Tibial artery (tissue), 4 donors: ENCODE data around the gene SF3B2.

Experiments used
- DNase-seq, 2 donors: peaks; one replicate each; pipeline ENCODE4 v3.0.0-alpha.2; 2019
- H3K27ac ChIP-seq, 2 donors: fragments of 200-600 bp; sonication (generic) in 1 of 2; 1 replicate in 1 of 2; 2 replicates in 1 of 2; pipeline ENCODE4 v1.5.1; 2018 to 2019; ENCODE audit warnings: mild to moderate bottlenecking in 1 of 2
- H3K27me3 ChIP-seq, 2 donors: fragments of 200-600 bp; sonication (generic) in 1 of 2; one replicate each; pipeline versions ENCODE4 v1.5.1 to v1.6.0; 2016 to 2019
- H3K36me3 ChIP-seq, 3 donors: fragments of 200-600 bp; sonication (generic) in 2 of 3; one replicate each; pipeline ENCODE4 v1.5.1; 2016 to 2019; ENCODE audit warnings: mild to moderate bottlenecking in 2 of 3
- H3K4me1 ChIP-seq, 4 donors: fragments of 200-600 bp; sonication (generic) in 2 of 4; 1 replicate in 3 of 4; 2 replicates in 1 of 4; pipeline ENCODE4 v1.5.1; 2016 to 2019
- H3K4me3 ChIP-seq, 2 donors: fragments of 200-600 bp; sonication (generic) in 1 of 2; 1 replicate in 1 of 2; 2 replicates in 1 of 2; pipeline ENCODE4 v1.5.1; 2018 to 2019; ENCODE audit warnings: mild to moderate bottlenecking in 2 of 2
- H3K9me3 ChIP-seq, 3 donors: fragments of 200-600 bp; sonication (generic) in 1 of 3; one replicate each; pipeline ENCODE4 v1.5.1; 2016 to 2019
- CTCF ChIP-seq, 2 experiments: fragments of 200-600 bp in 1 of 2; fragments of 450-650 bp in 1 of 2; IDR thresholded peaks; one replicate each; pipeline ENCODE4 v1.5.1; 2017 to 2019; ENCODE audit warnings: antibody characterized with exemption in 2 of 2, mild to moderate bottlenecking in 1 of 2, moderate library complexity in 1 of 2
- intact Hi-C: fragments of 100-400 bp; cut with DNase I; formaldehyde crosslinking; loops from one replicate; pipeline ENCODE4 v1.15.0; 2023; ENCODE audit warnings: low total_unique reads

Gene SF3B2

GRCh38 chr11:66101066-66101464 is 48.9 kb downstream of the SF3B2 start:
- H3K27me3 ChIP-seq, result no peaks in the 10 kb centered on the region
- intact Hi-C loops, result no loop called here
- no peaks in the 10 kb centered on the region for H3K9me3 ChIP-seq
- no peak overlapping the region for H3K27ac ChIP-seq
- peaks cover 0 to 16% (median 10%) of the 10 kb centered on the region in 4 donors for H3K4me1 ChIP-seq
- no peak for DNase-seq
- no peak for TF ChIP-seq CTCF (IDR thresholded peaks at IDR 0.05)
- H3K36me3 ChIP-seq, result no peaks in the 10 kb centered on the region
- no peak overlapping the region for H3K4me3 ChIP-seq

- Histone ChIP-seq H3K27me3 (no peaks in the 10 kb centered on the region), H3K9me3 (no peaks in the 10 kb centered on the region), H3K36me3 (no peaks in the 10 kb centered on the region), H3K27ac (no peak overlapping the region), H3K4me1 (peaks cover 0 to 16% (median 10%) of the 10 kb centered on the region in 4 donors), H3K4me3 (no peak overlapping the region)
- no peak for DNase-seq
- intact Hi-C loops, result no loop called here
- TF ChIP-seq CTCF (IDR thresholded peaks at IDR 0.05), result no peak
Measured at GRCh38 chr11:66104057-66104638, 52.0 kb downstream of the SF3B2 start.

- Histone ChIP-seq H3K9me3 (no peaks in the 10 kb centered on the region), H3K27ac (no peak overlapping the region), H3K36me3 (no peaks in the 10 kb centered on the region), H3K4me1 (peaks cover 0 to 10% (median 4%) of the 10 kb centered on the region in 4 donors), H3K4me3 (no peak overlapping the region), H3K27me3 (no peaks in the 10 kb centered on the region)
- no peak for TF ChIP-seq CTCF (IDR thresholded peaks at IDR 0.05)
- no peak for DNase-seq
- intact Hi-C loops, result no loop called here
Measured at GRCh38 chr11:66106786-66107599, 54.8 kb downstream of the SF3B2 start.

GRCh38 chr11:66107600-66108510 is 55.7 kb downstream of the SF3B2 start:
- Histone ChIP-seq H3K36me3 (no peaks in the 10 kb centered on the region), H3K27me3 (no peaks in the 10 kb centered on the region), H3K4me1 (peaks cover 0 to 14% (median 11%) of the 10 kb centered on the region in 4 donors), H3K27ac (no peak overlapping the region), H3K9me3 (no peaks in the 10 kb centered on the region), H3K4me3 (no peak overlapping the region)
- no peak for DNase-seq
- TF ChIP-seq CTCF (IDR thresholded peaks at IDR 0.05), result no peak
- intact Hi-C loops, result no loop called here

- no peak for DNase-seq
- Histone ChIP-seq H3K4me3 (no peak overlapping the region), H3K36me3 (no peaks in the 10 kb centered on the region), H3K27ac (no peak overlapping the region), H3K9me3 (no peaks in the 10 kb centered on the region), H3K27me3 (no peaks in the 10 kb centered on the region), H3K4me1 (peaks cover 0 to 20% (median 11%) of the 10 kb centered on the region in 4 donors)
- TF ChIP-seq CTCF (IDR thresholded peaks at IDR 0.05), result no peak
- intact Hi-C loops, result no loop called here
Measured at GRCh38 chr11:66109294-66109693, 57.1 kb downstream of the SF3B2 start.
